ENCODE data around the gene MBLAC1.

MBLAC1 gene

GRCh38 chr7:100093925-100094486, 32.8 kb upstream of the MBLAC1 start:
- no peak overlapping the region for H3K27ac ChIP-seq (ENCODE audit: low read depth, low read length)
- no peak overlapping the region for H2AK5ac ChIP-seq (ENCODE audit: low read length)
- H3K79me1 ChIP-seq (ENCODE audit: low read length) = peaks cover 2% of the 10 kb centered on the region
- H2BK120ac ChIP-seq (ENCODE audit: insufficient read depth, low read length, poor library complexity) = no peak overlapping the region
- no peak overlapping the region for H2BK12ac ChIP-seq (ENCODE audit: low read length)
- H3K9ac ChIP-seq (ENCODE audit: low read length) = no peak overlapping the region
- peaks cover 0 to 4% of the 10 kb centered on the region in 2 experiments for H3K4me1 ChIP-seq (ENCODE audit: control insufficient read depth in 1 of 2, insufficient read depth in 2 of 2, low read length in 2 of 2)
- H4K8ac ChIP-seq (ENCODE audit: low read depth, low read length) = no peak overlapping the region
- H2AFZ ChIP-seq (ENCODE audit: insufficient read depth, low read length, poor library complexity) = no peak overlapping the region
- no peak overlapping the region for H3K4me3 ChIP-seq (ENCODE audit: low read depth, low read length)
- peaks cover 73 to 85% of the 10 kb centered on the region in 2 experiments for H3K36me3 ChIP-seq (ENCODE audit: control insufficient read depth in 1 of 2, insufficient read depth in 2 of 2, low read length in 2 of 2)
- H3K23ac ChIP-seq (ENCODE audit: low read length) = no peak overlapping the region
- no peak for DNase-seq
- no peak overlapping the region for H3K18ac ChIP-seq (ENCODE audit: low read length)
- no peaks in the 10 kb centered on the region for H3K27me3 ChIP-seq (ENCODE audit: insufficient read depth, low read length)
- no peak overlapping the region for H4K91ac ChIP-seq (ENCODE audit: low read depth, low read length)
- H2BK5ac ChIP-seq (ENCODE audit: low read depth, low read length, poor library complexity) = no peak overlapping the region
- peaks cover 2% of the 10 kb centered on the region for H3K79me2 ChIP-seq (ENCODE audit: control insufficient read depth, insufficient read depth, low read length, poor library complexity)
- H4K12ac ChIP-seq (ENCODE audit: low read depth, low read length) = no peak overlapping the region
- no peak overlapping the region for H3K14ac ChIP-seq (ENCODE audit: low read length)
- no peaks in the 10 kb centered on the region for H3K9me3 ChIP-seq (ENCODE audit: insufficient read depth, low read depth, low read length)
- WGBS (ENCODE audit: extremely low coverage, insufficient coverage, insufficient read length) = no CpG with 5 or more reads among the region's 16 CpGs
- no peak overlapping the region for H3K4ac ChIP-seq (ENCODE audit: low read depth, low read length)
- no peak overlapping the region for H3K4me2 ChIP-seq (ENCODE audit: low read length)

- Histone ChIP-seq H2BK5ac (ENCODE audit: low read depth, low read length, poor library complexity) (no peak overlapping the region), H3K36me3 (ENCODE audit: control insufficient read depth in 1 of 2, insufficient read depth in 2 of 2, low read length in 2 of 2) (peaks cover 80 to 92% of the 10 kb centered on the region in 2 experiments), H3K4me3 (ENCODE audit: low read depth, low read length) (no peak overlapping the region), H3K4me2 (ENCODE audit: low read length) (no peak overlapping the region), H4K8ac (ENCODE audit: low read depth, low read length) (no peak overlapping the region), H2AFZ (ENCODE audit: insufficient read depth, low read length, poor library complexity) (no peak overlapping the region), H4K12ac (ENCODE audit: low read depth, low read length) (no peak overlapping the region), H3K9ac (ENCODE audit: low read length) (no peak overlapping the region), H3K27ac (ENCODE audit: low read depth, low read length) (no peak overlapping the region), H3K4me1 (ENCODE audit: control insufficient read depth in 1 of 2, insufficient read depth in 2 of 2, low read length in 2 of 2) (peaks cover 3 to 4% of the 10 kb centered on the region in 2 experiments), H3K14ac (ENCODE audit: low read length) (no peak overlapping the region), H4K91ac (ENCODE audit: low read depth, low read length) (no peak overlapping the region), H2BK12ac (ENCODE audit: low read length) (no peak overlapping the region), H3K18ac (ENCODE audit: low read length) (no peak overlapping the region), H3K27me3 (ENCODE audit: insufficient read depth, low read length) (no peaks in the 10 kb centered on the region), H3K4ac (ENCODE audit: low read depth, low read length) (no peak overlapping the region), H3K79me1 (ENCODE audit: low read length) (peaks cover 2% of the 10 kb centered on the region), H2BK120ac (ENCODE audit: insufficient read depth, low read length, poor library complexity) (no peak overlapping the region), H2AK5ac (ENCODE audit: low read length) (no peak overlapping the region), H3K9me3 (ENCODE audit: insufficient read depth, low read depth, low read length) (no peaks in the 10 kb centered on the region), H3K79me2 (ENCODE audit: control insufficient read depth, insufficient read depth, low read length, poor library complexity) (peaks cover 5% of the 10 kb centered on the region), H3K23ac (ENCODE audit: low read length) (no peak overlapping the region)
- WGBS (ENCODE audit: extremely low coverage, insufficient coverage, insufficient read length) = no CpG with 5 or more reads among the region's 9 CpGs
- no peak for DNase-seq
Observed at GRCh38 chr7:100095289-100095688, 31.5 kb upstream of the MBLAC1 start.

GRCh38 chr7:100095704-100096103, 31.1 kb upstream of the MBLAC1 start:
- Histone ChIP-seq H3K9ac (ENCODE audit: low read length) (no peak overlapping the region), H3K27ac (ENCODE audit: low read depth, low read length) (no peak overlapping the region), H3K4me1 (ENCODE audit: control insufficient read depth in 1 of 2, insufficient read depth in 2 of 2, low read length in 2 of 2) (peaks cover 3 to 4% of the 10 kb centered on the region in 2 experiments), H2BK5ac (ENCODE audit: low read depth, low read length, poor library complexity) (no peak overlapping the region), H2AFZ (ENCODE audit: insufficient read depth, low read length, poor library complexity) (no peak overlapping the region), H3K4me3 (ENCODE audit: low read depth, low read length) (no peak overlapping the region), H3K14ac (ENCODE audit: low read length) (no peak overlapping the region), H2AK5ac (ENCODE audit: low read length) (no peak overlapping the region), H3K4ac (ENCODE audit: low read depth, low read length) (no peak overlapping the region), H3K36me3 (ENCODE audit: control insufficient read depth in 1 of 2, insufficient read depth in 2 of 2, low read length in 2 of 2) (peaks cover 79 to 88% of the 10 kb centered on the region in 2 experiments), H3K23ac (ENCODE audit: low read length) (no peak overlapping the region), H2BK12ac (ENCODE audit: low read length) (no peak overlapping the region), H3K79me2 (ENCODE audit: control insufficient read depth, insufficient read depth, low read length, poor library complexity) (peaks cover 7% of the 10 kb centered on the region), H4K12ac (ENCODE audit: low read depth, low read length) (no peak overlapping the region), H2BK120ac (ENCODE audit: insufficient read depth, low read length, poor library complexity) (no peak overlapping the region), H3K79me1 (ENCODE audit: low read length) (peaks cover 2% of the 10 kb centered on the region), H3K18ac (ENCODE audit: low read length) (no peak overlapping the region), H3K4me2 (ENCODE audit: low read length) (no peak overlapping the region), H4K8ac (ENCODE audit: low read depth, low read length) (no peak overlapping the region), H4K91ac (ENCODE audit: low read depth, low read length) (no peak overlapping the region), H3K9me3 (ENCODE audit: insufficient read depth, low read depth, low read length) (no peaks in the 10 kb centered on the region), H3K27me3 (ENCODE audit: insufficient read depth, low read length) (no peaks in the 10 kb centered on the region)
- no peak for DNase-seq
- WGBS (ENCODE audit: extremely low coverage, insufficient coverage, insufficient read length) = no CpG with 5 or more reads among the region's 17 CpGs

- Histone ChIP-seq H3K36me3 (ENCODE audit: control insufficient read depth in 1 of 2, insufficient read depth in 2 of 2, low read length in 2 of 2) (peaks cover 51 to 57% of the 10 kb centered on the region in 2 experiments), H4K12ac (ENCODE audit: low read depth, low read length) (peak overlapping the region; percentile 35), H3K23ac (ENCODE audit: low read length) (no peak overlapping the region), H3K4me1 (ENCODE audit: control insufficient read depth in 1 of 2, insufficient read depth in 2 of 2, low read length in 2 of 2) (peaks cover 10 to 13% of the 10 kb centered on the region in 2 experiments), H4K8ac (ENCODE audit: low read depth, low read length) (no peak overlapping the region), H2AK5ac (ENCODE audit: low read length) (no peak overlapping the region), H3K27ac (ENCODE audit: low read depth, low read length) (no peak overlapping the region), H2BK5ac (ENCODE audit: low read depth, low read length, poor library complexity) (no peak overlapping the region), H3K14ac (ENCODE audit: low read length) (no peak overlapping the region), H3K9me3 (ENCODE audit: insufficient read depth, low read depth, low read length) (no peaks in the 10 kb centered on the region), H3K4me3 (ENCODE audit: low read depth, low read length) (no peak overlapping the region), H3K79me1 (ENCODE audit: low read length) (peaks cover 18% of the 10 kb centered on the region), H3K18ac (ENCODE audit: low read length) (peak overlapping the region; percentile 34), H3K4ac (ENCODE audit: low read depth, low read length) (peak overlapping the region; percentile 12), H3K27me3 (ENCODE audit: insufficient read depth, low read length) (no peaks in the 10 kb centered on the region), H2AFZ (ENCODE audit: insufficient read depth, low read length, poor library complexity) (no peak overlapping the region), H2BK120ac (ENCODE audit: insufficient read depth, low read length, poor library complexity) (no peak overlapping the region), H2BK12ac (ENCODE audit: low read length) (no peak overlapping the region), H3K4me2 (ENCODE audit: low read length) (no peak overlapping the region), H3K79me2 (ENCODE audit: control insufficient read depth, insufficient read depth, low read length, poor library complexity) (peaks cover 11% of the 10 kb centered on the region), H3K9ac (ENCODE audit: low read length) (no peak overlapping the region), H4K91ac (ENCODE audit: low read depth, low read length) (no peak overlapping the region)
- WGBS (ENCODE audit: extremely low coverage, insufficient coverage, insufficient read length) = no CpG with 5 or more reads among the region's 10 CpGs
- DNase-seq = no peak
Observed at GRCh38 chr7:100098913-100099312, 27.9 kb upstream of the MBLAC1 start.
